Measurements from ENCODE around the gene POMT2. TPM values are rescaled to one million over a fixed set of nuclear protein-coding genes. Genes with fewer than 3 reads are reported as not detected.

POMT2 gene
- total and polyA plus RNA-seq, 2 donors (not counting 3 experiments of a cell fraction or from before 2014, with no cell fraction given), result 19.5 to 48.2 TPM

GRCh38 chr14:77242752-77243151 lies 77.9 kb downstream of the POMT2 start:
- POLR2A ChIA-PET, result no interaction called here
- FAIRE-seq, result no peak
- Histone ChIP-seq H3K36me3 (ENCODE audit: control insufficient read depth in 2 of 2, extremely low read depth in 1 of 2, insufficient read depth in 2 of 2, low read length in 2 of 2) (no peaks in the 10 kb centered on the region), H3K27me3 (ENCODE audit: control insufficient read depth in 2 of 2, insufficient read depth in 2 of 2, low read length in 2 of 2) (no peaks in the 10 kb centered on the region), H3K79me2 (ENCODE audit: control insufficient read depth, insufficient read depth, low read length) (no peaks in the 10 kb centered on the region), H2AFZ (ENCODE audit: low read depth, low read length) (no peak overlapping the region), H3K4me1 (ENCODE audit: control insufficient read depth, extremely low read depth, insufficient read depth, low read length) (no peaks in the 10 kb centered on the region), H3K4me2 (ENCODE audit: insufficient read depth, low read length) (no peak overlapping the region), H3K9me3 (replicated peaks; ENCODE audit: control insufficient read depth, insufficient read depth, low read length) (no peaks in the 10 kb centered on the region), H3K9ac (replicated peaks; ENCODE audit: extremely low read depth, insufficient read depth, low read length) (no peak overlapping the region), H3K27ac (ENCODE audit: insufficient read depth, low read depth, low read length) (no peak overlapping the region), H3K9me1 (replicated peaks; ENCODE audit: control insufficient read depth, extremely low read depth, insufficient read depth, low read length) (no peaks in the 10 kb centered on the region), H3K4me3 (replicated peaks in 1 of 3; ENCODE audit: insufficient read depth in 1 of 3, low read depth in 1 of 3, low read length in 3 of 3) (no peak overlapping the region), H4K20me1 (replicated peaks; ENCODE audit: control insufficient read depth, extremely low read depth, insufficient read depth, low read length) (no peaks in the 10 kb centered on the region)
- dilution Hi-C loops (cut with MboI; ENCODE audit: extremely low pct_ligation_motif_present, low sequenced_read_pairs), result no loop called here
- CTCF ChIA-PET, result no interaction called here
- no peak for DNase-seq (ENCODE audit: low read depth, low spot score)
- intact Hi-C loops (cut with micrococcal nuclease), result no loop called here
- TF ChIP-seq MYC (IDR thresholded peaks at IDR 0.05; ENCODE audit: low read depth, low read length) (no peak), MAX (IDR thresholded peaks at IDR 0.05; ENCODE audit: insufficient read depth, insufficient read length) (no peak), JUN (IDR thresholded peaks at IDR 0.05; ENCODE audit: borderline replicate concordance, insufficient read depth, insufficient read length, low read depth) (no peak), GATA2 (IDR thresholded peaks at IDR 0.05; ENCODE audit: insufficient read depth, insufficient read length, low read depth, low read length) (no peak), POLR2A (IDR thresholded peaks at IDR 0.05; ENCODE audit: low read depth, low read length) (no peak), POLR2AphosphoS5 (IDR thresholded peaks at IDR 0.05; ENCODE audit: insufficient read depth, low read depth, low read length) (no peak), FOS (IDR thresholded peaks at IDR 0.05; ENCODE audit: borderline replicate concordance, insufficient read depth, low read length) (no peak), EZH2 (IDR thresholded peaks at IDR 0.05; ENCODE audit: borderline replicate concordance, low read depth, low read length, severe bottlenecking) (no peak)
- TF ChIP-seq, protein P1, sequence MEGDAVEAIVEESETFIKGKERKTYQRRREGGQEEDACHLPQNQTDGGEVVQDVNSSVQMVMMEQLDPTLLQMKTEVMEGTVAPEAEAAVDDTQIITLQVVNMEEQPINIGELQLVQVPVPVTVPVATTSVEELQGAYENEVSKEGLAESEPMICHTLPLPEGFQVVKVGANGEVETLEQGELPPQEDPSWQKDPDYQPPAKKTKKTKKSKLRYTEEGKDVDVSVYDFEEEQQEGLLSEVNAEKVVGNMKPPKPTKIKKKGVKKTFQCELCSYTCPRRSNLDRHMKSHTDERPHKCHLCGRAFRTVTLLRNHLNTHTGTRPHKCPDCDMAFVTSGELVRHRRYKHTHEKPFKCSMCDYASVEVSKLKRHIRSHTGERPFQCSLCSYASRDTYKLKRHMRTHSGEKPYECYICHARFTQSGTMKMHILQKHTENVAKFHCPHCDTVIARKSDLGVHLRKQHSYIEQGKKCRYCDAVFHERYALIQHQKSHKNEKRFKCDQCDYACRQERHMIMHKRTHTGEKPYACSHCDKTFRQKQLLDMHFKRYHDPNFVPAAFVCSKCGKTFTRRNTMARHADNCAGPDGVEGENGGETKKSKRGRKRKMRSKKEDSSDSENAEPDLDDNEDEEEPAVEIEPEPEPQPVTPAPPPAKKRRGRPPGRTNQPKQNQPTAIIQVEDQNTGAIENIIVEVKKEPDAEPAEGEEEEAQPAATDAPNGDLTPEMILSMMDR (IDR thresholded peaks at IDR 0.05; ENCODE audit: extremely low read depth in 1 of 2, insufficient read depth in 1 of 2, low read depth in 1 of 2, low read length in 2 of 2), result no peak
- no TSS peak for BruUV-seq (replicated peaks)
